GM21360 (cell line): ENCODE results near the gene DNAJC17.

ENCODE experiments used
- ATAC-seq: cut with Tn5 transposase; IDR thresholded peaks from one replicate; pipeline ENCODE4 v1.9.1; 2021; ENCODE audit warnings: mild to moderate bottlenecking, moderate library complexity; ENCODE audit not compliant: unreplicated experiment

Gene DNAJC17, protein sequence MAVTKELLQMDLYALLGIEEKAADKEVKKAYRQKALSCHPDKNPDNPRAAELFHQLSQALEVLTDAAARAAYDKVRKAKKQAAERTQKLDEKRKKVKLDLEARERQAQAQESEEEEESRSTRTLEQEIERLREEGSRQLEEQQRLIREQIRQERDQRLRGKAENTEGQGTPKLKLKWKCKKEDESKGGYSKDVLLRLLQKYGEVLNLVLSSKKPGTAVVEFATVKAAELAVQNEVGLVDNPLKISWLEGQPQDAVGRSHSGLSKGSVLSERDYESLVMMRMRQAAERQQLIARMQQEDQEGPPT

DNA sequence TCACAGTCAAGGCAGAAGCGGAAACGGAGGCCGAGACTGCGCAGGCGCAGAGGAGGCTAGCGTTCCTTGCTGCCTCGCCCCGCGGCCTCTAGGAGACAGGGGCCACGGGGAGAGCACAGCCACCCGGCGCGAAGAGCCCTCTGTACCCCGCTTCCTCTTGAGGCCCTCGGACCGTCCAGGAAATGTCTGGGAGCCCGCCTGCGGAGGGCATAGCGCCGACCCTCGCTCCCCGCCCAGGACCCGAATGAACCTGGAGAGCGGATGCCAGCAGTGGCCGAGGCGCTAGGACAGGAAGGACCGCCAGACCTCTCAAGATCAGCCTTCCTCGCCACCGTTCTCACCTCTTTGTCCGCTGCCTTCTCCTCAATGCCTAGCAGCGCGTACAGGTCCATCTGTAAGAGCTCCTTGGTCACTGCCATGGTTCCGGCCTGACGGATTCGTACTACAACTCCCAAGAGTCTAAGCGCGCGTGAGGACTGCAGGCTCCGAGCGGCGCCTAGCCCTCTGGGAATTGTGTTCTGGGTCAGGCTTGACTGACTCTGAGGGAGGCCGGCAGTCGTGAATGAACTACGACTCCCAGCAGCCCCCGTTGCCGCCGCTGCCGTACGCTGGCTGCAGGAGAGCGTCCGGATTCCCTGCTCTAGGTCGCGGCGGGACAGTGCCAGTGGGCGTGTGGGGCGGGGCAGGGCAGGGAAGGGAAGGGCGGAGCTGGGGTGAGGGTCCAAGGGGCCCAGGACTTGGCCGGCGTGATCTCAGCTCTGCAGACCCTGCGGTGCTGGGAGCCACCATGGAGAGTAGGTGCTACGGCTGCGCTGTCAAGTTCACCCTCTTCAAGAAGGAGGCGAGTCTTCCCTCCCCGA, at the start of gene DNAJC17, which contains the start of gene ZFYVE19:
Gene DNAJC17 (minus strand): TSS at position 446 of the 860 bp plus-strand sequence. CDS start 27 bp downstream, at position 419.
Gene ZFYVE19 (plus strand): TSS at position 62 of the 860 bp plus-strand sequence. CDS start 501 bp downstream, at position 563.
- ATAC-seq, result peak; percentile 81

DNA sequence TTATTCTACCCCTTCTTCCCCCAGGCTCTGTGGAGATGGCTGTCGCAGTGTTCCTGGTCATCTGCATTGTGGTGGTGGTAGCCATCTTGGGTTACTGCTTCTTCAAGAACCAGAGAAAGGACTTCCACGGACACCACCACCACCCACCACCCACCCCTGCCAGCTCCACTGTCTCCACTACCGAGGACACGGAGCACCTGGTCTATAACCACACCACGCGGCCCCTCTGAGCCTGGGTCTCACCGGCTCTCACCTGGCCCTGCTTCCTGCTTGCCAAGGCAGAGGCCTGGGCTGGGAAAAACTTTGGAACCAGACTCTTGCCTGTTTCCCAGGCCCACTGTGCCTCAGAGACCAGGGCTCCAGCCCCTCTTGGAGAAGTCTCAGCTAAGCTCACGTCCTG, 49.5 kb upstream of the DNAJC17 start:
- ATAC-seq, result no peak

DNA sequence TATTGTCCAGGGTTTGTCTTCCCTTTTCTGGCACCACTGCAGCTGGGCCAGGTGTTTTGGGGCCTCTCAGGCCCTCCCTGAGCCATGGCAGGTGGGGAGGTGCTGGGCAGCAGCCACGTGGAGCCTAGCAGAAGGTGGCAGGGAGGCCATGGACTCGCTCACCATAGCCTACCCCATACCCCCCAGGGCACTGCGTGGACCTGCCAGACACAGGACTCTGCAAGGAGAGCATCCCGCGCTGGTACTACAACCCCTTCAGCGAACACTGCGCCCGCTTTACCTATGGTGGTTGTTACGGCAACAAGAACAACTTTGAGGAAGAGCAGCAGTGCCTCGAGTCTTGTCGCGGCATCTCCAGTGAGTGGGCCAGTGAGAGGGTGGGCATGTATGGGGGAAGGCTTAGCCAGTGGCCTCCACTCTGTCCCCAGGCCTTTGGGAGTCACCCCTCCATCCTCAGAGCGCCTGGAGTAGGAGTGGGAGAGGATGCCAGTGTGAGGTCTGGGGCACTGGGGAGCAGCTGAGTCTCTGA, 48.5 kb upstream of the DNAJC17 start:
- no peak for ATAC-seq

DNA sequence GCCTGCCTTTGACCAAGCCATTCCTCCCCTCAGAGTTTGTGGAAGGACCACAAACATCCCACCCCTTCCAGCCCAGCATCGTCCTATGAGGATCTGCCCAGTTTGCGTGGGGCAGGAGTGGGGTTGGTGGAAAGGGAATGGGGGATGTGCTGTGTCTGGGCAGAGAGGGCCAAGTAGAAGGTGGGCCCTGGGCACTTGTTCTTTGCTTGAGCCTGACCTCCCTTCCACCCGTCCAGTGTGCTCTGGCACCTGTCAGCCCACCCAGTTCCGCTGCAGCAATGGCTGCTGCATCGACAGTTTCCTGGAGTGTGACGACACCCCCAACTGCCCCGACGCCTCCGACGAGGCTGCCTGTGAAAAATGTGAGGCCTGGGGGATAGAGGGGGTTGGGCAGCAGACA, 46.9 kb upstream of the DNAJC17 start:
- ATAC-seq, result no peak

DNA sequence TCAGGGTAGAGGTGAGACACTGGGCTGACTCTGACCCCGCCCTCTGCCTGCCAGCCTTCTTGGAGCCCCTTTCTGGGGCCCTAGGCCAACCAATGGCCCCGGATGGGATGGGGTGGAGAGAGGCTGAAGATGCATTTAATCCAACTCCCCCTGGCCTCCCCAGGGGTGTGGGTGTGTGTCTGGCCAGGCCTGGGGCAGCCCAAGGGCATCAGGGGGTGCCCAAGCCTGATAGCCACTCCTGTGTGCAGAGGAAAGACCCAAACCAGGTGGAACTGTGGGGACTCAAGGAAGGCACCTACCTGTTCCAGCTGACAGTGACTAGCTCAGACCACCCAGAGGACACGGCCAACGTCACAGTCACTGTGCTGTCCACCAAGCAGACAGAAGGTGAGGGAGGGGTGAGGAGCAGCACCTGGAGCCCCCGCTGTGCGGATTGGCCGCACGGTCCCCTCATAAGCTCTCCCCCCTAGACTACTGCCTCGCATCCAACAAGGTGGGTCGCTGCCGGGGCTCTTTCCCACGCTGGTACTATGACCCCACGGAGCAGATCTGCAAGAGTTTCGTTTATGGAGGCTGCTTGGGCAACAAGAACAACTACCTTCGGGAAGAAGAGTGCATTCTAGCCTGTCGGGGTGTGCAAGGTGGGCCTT, 46.1 kb upstream of the DNAJC17 start:
- ATAC-seq, result no peak

DNA sequence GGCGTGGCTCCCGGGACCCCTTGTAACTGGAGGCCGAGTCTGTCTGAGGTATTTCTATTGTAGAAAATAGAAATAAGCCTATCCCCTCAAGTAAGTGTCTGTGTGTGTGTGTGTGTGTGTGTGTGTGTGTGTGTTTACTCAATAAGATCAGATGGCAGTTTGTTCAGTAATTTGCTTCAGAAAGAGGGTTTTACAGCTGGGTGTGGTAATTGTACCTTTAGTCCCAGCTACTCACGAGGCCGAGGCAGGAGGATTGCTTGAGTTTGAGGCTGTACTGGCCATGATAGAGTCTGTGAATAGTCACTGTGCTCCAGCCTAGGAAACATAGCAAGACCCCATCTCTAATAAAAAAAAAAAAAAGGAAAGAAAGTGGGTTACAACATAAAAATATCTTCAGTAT, 45.3 kb upstream of the DNAJC17 start:
- no peak for ATAC-seq

DNA sequence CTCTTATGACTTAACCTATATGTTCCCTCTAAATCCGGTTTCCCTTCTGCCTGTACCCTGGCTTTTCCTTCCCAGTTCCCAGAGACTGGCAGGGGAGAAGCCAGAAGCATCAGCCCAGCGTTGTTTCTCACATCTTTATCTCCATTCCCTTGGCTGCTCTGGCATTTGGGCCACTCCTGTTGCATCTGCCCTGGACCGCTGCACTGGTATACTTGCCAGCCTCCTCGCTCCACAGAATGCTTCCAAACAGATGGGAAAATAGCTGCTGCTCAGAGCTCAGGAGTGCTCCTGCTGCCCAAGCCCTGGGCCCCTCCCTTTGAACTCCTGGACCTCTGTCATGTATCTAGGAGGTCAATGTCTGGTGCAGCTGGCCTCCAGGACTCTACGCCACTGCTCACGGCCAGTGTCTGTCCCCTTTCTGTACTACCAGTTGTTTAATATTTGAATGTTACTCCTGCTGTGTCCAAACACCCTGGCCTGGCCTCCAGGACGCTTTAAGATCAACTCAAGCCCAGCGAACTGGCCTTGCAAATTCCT, 43.4 kb upstream of the DNAJC17 start:
- ATAC-seq, result no peak

DNA sequence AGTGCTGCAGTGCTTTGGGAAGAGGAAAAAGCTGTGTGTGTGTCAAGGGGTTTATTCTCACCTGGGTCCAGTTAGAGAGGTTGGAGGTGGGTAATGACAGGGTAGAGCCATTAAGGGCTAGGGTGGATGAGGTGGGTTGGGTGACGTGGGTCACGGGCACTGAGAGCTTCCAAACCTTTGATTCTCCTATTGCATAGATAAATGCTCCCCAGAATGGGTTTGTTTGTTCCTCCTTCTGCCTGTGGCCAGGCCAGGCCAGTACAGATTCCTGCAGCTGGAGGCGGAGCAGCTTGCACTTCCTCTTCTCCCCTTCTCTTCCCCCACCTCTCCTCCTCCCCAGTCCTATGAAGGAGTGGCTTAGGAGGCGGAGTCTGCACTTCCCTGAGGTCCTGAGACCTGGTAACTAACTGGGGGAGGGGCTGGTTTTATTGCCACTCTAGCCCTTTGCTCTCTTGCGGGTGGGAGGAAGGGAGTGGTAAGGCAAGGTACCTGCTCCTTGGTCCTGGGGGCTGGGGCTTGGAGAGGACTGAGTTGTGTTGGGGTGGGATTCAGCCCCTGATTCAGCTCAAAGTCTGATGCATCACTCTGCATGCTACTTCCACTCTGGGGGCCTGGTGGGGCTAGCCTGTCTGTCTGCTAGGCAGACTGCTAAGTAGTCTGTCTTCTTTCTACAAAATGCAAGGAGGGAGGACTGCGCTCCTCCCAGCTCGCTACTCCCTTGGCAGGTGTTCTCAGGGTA, 40.1 kb upstream of the DNAJC17 start:
- peak; percentile 58 for ATAC-seq

DNA sequence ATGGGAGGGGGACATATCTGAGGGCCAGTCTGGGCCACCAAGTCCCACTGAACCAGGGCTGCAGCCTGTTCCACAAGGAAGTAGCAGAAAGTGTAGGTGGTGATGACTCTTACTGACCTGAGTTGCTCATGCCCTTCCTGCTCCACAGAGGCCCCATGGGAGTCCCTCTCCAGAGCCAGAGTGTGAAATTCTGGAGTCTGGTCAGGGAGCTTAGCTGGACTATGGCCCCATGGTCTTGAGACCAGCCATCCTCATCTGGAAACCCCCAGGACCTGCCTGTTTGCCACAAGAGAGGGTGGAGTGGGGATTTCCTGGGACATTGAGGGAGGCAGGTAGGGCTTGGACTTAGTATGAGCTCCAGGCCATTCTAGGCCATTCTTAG, 39.6 kb upstream of the DNAJC17 start:
- no peak for ATAC-seq

DNA sequence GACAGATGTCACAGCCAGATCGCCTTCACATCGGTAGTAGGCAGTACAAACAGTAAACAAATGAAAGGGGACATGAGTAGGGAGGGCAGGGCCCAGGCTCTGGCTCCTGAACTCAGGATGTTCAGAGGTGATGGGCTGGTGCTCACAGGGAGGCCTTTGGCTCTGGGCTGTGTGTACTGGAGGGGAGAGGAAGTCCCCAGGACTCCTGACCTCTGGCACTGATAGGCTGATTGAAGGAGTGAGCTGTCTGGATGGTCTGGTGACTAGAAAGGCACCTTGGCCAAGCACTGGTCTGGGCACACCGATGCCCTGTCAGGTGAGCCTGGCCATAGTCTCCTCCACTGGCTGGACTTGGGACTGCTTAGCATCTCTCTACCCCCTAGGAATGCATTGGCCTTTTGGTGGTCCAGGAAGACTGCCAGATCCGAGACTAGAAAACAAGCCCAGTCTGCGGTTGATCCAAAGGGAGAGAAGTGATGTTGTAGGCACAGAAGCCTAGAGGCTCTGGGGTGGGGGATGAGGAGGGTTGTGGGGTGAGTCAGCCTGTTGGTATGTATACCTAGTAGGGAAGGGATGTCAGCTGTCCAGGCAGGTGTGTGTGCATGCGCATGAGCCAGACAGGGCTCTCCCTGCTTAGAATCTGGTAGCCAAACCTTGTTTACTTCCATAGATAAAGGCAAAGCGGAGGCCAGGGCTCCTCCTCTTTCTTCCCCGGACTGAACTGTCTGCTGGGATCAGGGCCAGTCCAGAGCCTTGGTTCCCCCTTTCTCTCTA, 38.4 kb upstream of the DNAJC17 start:
- no peak for ATAC-seq

DNA sequence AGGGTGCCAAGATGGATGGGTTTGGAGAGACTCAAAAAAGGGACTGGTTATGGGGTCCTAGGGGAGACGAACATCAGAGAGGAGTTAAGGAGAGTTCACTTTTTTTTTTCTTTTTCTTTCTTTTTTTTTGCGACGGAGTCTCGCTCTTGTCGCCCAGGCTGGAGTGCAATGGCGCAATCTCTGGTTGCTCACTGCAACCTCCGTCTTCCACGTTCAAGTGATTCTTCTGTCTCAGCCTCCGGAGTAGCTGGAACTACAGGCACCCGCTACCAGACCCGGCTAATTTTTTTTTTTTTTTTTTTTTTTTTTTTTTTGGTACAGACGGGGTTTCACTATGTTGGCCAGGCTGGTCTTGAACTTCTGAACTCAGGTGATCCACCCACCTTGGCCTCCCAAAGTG, 37.8 kb upstream of the DNAJC17 start:
- no peak for ATAC-seq

DNA sequence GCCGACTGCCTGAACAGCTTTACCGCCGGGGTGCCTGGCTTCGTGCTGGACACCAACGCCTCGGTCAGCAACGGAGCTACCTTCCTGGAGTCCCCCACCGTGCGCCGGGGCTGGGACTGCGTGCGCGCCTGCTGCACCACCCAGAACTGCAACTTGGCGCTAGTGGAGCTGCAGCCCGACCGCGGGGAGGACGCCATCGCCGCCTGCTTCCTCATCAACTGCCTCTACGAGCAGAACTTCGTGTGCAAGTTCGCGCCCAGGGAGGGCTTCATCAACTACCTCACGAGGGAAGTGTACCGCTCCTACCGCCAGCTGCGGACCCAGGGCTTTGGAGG, 37.4 kb upstream of the DNAJC17 start:
- ATAC-seq, result no peak

DNA sequence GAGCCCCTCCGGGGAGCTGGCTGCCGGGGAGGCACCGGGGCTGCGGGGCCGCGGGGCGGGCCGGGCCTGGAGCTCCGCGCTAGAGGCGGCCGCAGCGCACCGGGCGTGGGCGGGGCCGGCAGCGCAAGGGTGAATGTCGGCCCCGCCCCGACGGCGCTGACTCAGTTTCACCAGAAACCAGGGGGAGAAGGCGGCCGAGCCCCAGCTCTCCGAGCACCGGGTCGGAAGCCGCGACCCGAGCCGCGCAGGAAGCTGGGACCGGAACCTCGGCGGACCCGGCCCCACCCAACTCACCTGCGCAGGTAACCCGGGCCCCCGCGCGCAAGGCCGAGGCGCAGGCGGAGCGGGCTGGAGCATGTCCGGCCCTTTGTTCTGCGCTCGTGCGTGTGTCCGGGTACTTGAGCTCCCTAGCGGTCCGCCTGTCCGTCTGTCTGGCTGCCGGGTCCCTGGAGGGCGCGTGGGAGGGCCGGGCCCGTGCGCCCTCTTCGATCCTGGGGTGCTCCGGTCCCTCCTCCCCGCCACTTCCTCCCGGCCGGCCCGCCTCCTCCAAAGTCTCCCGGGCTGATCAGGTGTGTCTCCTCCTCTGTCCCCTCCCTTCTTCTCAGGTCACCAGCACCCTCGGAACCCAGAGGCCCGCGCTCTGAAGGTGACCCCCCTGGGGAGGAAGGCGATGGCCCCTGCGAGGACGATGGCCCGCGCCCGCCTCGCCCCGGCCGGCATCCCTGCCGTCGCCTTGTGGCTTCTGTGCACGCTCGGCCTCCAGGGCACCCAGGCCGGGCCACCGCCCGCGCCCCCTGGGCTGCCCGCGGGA, 36.8 kb upstream of the DNAJC17 start, which contains the start of gene SPINT1:
Gene SPINT1 (plus strand): TSS at position 164 of the 811 bp plus-strand sequence. CDS start 507 bp downstream, at position 671.
- ATAC-seq, result no peak

DNA sequence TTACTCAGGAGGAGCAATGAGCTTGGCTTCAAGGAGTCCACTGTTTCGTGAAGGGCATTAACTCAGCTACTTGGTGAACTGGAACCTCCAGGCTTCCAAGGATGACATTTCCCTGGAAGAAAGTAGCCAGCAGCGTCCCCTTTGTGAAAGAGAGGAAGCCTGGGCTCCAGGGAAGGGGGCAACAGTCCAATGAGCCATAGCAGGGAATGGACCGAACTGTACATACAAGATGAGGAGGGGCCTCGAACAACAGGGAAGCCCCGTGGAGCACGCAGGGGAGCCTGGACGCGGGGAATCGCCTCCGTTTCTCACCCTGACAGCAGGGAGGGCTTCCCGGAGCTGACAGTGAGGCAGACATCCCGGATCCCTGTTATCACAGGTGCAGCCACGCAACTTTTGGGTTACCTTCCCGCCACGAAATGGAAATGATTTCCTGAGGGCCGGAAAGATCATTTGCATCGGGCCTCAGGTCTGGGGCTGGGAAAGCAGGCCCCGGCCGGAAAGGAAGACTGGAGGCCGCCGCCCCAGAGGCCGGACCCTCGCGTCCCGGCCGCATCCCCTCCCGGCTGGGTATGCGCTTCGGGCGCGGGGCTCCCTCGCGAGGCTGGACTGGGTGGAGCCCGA, 36.1 kb upstream of the DNAJC17 start:
- no peak for ATAC-seq

DNA sequence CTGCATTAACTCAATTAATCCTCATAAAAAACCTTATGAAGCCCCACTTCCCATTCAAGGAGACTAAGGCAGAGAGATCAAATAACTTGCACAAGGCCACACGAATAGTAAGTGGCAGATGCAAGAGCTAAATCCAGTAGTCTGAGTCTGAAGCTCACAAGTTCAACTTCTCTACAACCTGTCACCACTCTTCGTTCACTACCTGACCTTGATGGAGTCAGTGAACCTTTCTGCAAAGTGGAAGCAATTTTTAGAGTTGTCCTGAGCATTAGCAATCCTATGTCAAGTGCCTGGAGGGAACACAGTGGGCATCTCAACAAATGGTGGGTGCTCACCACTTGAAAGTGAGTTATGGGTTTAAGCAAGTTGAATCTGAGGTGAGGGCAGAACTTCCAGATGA, 34.5 kb upstream of the DNAJC17 start:
- ATAC-seq, result no peak

DNA sequence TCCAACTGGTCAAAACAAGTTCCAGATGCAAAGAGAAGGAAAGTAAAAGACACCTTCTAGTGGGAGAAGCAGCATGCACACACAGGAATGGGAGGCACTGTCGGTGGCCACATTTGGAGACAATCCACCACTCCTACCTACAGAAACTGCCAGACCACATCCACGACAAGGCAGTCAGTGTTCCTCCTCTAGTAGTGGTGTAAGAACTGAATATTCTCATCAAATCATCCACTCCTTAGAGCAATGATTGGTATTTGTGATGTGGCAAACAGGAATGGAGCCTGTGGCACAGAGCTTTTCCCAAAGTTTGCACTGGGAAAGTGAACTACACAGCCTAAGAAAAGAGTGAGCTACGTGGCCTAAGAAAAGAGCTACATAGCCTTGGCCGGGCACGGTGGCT, 31.5 kb upstream of the DNAJC17 start:
- ATAC-seq, result no peak

DNA sequence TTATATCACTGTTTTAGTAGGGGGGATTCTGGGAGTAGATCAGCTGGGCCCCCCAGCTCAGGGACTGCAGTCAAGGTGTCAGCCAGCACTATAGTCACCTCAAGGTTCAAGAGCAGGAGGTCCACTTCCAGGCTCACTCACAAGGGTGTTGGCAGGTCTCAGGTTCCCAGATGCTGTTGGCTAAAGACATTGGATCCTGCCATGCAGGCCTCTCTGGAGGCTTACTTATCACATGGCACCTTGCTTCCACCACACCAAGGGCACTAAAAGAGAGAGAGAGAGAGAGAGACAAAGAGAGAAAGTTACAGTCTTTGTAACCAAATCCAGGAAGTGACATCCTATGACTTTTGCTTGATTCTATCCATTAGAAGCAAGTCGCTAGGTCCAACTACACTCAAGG, 28.7 kb upstream of the DNAJC17 start:
- ATAC-seq, result no peak

DNA sequence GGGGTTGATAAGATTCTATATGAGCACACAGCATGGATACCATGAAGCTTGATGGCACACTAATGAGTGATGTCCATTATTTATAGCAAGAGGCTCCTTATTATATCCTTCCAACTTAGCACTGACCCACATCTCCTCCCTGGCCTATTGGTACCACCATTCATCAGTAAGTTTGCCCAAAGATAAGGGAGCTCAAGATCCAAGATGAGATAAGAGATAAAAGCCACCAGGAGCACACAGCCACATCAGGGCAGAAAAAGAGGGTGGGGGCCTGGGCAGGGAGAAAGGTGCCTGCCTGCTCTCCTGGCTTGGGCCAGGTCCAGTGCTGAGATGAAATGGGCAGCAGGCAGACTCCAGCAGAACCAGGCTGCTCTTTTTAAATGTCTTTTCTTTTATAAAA, 25.6 kb upstream of the DNAJC17 start:
- ATAC-seq, result no peak
